ENCODE data around the gene IGF2BP1. TPM values are rescaled to one million over a fixed set of nuclear protein-coding genes. Genes with fewer than 3 reads are reported as not detected.
"Not testable (repeated sequence)": the region's sequence is repeated elsewhere in the genome, so short reads cannot be mapped to it uniquely, and the experiment has no call there.

The IGF2BP1 gene
- total RNA-seq, 1 donor from 2014 or later: 0.20 TPM

DNA sequence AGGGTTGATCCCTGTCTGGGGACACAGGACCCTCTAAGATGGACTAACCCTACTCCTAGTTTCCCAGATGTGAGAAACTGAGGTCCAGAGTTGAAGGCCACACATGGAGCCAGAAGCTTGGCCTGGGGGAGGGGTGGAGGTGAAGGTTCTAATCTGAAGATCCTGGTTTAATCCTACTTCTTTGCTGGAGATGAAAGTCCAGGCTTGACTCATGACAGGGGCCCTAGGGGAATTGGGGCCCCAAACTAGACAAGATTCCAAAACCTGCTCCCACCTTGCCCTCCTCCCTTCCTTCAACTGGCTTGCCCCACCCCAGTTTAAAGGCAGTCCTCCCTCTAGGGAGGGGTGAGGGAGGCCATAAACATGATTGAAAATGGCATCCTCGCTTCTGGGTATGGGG, 21.6 kb downstream of the IGF2BP1 start:
- DNase-seq (ENCODE audit: low read depth in 2 of 2): no peak

GRCh38 chr17:49020609-49021008, 23.4 kb downstream of the IGF2BP1 start:
- DNase-seq (ENCODE audit: low read depth in 2 of 2): no peak

GRCh38 chr17:49021095-49021767, 24.0 kb downstream of the IGF2BP1 start:
- DNase-seq (ENCODE audit: low read depth in 2 of 2): no peak

- no peak for DNase-seq (ENCODE audit: low read depth in 2 of 2)
Observed at GRCh38 chr17:49021768-49022103, 24.6 kb downstream of the IGF2BP1 start.

DNA sequence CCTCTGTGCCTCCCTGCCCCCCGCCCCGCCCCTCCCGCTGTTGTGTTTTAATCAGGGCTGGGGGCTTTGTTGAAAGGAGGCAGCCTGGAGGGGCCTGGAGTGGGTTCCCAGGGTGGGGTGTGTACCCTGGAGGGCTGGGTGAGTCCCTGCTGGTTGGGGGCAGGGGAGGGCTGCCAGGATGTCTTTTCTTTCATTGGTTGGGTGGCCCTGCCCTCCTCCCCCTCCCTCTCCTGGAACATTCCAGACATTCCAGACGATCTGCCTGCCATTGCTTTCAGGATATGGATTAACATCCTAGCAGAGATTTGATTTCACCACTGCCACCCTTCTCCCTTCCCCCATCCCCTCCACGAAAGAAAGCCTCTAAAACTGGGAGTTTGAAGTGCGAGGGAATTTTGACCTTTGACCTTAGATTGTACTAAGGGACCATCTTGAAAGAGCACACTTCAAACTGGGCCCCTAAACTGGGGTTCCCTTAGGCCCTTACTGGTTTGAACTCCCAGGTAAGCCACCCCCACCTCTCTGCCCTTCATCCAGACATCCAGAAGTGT, 25.3 kb downstream of the IGF2BP1 start:
- DNase-seq (ENCODE audit: low read depth in 2 of 2): peak; percentile 44 to 77

GRCh38 chr17:49024523-49024922, 27.3 kb downstream of the IGF2BP1 start:
- no peak for DNase-seq (ENCODE audit: low read depth in 2 of 2)

- DNase-seq (ENCODE audit: low read depth in 2 of 2): not testable (repeated sequence)
Observed at GRCh38 chr17:49026447-49026846, 29.3 kb downstream of the IGF2BP1 start.

GRCh38 chr17:49028271-49028670, 31.1 kb downstream of the IGF2BP1 start:
- no peak for DNase-seq (ENCODE audit: low read depth in 2 of 2)

DNA sequence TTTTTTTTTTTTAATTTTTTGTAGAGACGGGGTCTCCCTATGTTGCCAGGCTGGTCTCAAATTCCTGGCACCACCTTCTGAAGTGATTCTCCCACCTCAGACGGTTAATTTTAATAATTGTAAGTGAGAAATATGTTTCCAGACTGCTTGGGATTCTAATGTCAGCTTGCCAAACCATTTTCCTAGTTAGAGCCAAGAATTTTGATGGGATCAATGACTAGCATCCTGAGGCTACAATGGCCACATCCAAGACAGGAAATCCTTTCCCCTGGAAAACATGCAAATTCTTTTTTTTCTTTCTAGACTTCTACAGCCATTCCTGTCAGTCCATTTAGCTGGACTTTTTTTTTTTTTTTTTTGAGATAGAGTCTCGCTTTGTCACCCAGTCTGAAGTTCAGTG, 32.6 kb downstream of the IGF2BP1 start:
- peak; percentile 68 to 79 for DNase-seq (ENCODE audit: low read depth in 2 of 2)

DNA sequence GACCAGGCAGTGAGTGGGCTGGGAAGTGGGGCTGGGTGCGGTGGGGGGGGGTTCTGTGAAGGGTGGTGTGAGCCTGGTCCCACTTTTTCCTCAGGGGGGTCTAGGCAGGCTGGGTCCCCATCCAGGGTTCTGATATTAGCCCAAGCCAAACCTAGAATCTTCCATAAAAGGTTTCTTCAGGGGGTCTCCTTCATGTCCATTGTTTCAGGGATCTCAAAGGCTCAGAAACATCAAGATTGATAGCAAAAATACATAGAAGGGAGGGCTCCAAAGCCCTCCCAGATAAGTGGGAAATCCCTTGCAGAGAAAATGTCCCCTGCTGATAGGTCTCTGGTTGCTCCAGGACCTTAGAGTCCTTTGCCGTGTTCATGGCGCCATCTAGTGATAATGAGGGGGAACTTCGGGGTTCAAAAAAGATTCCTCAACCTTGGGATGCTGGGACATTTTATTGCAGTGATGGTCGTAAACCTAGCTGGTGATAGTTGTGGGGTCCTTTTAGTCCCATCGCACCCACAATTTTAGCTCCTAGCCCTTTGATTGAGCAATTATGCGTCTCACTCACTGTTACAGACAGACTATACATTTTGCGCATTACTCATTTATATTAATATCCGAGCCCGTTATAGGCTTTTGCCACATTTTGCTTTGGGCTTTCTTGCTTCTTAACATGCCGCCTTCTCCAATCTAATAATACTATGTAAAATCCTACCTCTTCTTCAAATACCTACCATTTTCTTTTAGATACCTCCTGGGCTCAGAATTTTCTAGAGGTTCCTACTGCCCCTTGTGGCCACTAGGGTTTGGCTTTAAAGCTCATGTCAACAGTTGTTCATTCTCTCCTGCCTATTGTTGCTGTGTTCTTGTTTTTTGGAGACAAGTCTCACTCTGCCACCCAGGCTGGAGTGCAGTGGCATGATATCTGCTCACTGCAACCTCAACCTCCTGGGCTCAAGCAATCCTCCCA, 35.1 kb downstream of the IGF2BP1 start:
- peak; percentile 80 to 90 for DNase-seq (ENCODE audit: low read depth in 2 of 2)

DNA sequence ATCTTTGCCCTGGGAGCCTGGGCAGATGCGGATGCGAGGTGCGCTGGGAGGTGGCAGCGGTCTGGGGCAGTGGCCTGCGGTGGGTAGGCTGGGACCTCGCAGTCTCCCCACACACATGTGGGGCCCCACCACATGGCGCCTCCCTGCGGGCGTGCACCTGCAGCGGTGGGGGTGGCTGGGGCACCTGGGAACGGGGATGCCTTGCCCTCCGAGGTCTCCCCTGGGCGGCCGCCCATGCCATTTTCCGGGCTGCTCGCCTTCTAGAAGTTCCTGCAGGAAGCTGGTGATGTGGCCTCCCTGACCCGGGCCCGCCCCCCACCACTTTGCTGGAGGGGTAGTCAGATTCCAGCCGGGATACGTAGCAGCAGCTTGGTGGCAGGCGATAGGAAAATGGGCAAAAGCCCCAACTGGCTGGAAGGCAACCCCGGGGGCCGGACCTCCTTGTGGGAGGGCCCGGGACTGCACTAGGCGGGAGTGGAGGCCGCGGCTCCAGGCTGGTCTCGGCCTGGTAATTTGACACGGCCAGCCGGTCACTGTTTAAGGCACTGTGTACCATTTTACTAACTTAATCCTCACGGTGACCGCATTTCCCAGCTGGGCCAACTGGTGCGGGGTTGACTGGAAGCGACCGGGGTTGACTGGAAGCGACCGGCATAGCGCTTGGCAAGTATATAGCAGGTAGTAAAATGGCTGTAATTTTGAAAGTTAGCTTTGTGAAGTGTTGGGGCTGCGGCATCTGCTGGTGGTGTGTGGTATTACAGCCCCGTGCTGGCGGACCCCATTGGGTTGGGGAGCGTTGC, 38.5 kb downstream of the IGF2BP1 start:
- DNase-seq (ENCODE audit: low read depth in 2 of 2): peak; percentile 41 to 76

DNA sequence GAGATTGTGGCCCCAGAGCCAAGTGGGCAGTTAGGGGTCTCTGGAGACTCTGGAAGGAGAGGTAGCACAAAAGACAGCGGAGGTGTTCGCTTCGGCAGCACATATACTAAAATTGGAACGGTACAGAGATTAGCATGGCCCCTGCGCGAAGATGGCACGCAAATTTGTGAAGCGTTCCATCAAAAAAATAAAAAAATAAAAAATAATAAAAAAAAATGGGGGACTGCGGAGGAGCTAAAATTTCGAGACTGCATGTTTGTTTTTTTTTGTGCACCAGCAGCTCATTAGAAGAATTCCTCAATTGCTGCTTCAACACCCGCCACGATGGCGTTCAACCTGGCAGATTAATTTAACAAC, 39.1 kb downstream of the IGF2BP1 start:
- DNase-seq (ENCODE audit: low read depth in 2 of 2): no peak

DNA sequence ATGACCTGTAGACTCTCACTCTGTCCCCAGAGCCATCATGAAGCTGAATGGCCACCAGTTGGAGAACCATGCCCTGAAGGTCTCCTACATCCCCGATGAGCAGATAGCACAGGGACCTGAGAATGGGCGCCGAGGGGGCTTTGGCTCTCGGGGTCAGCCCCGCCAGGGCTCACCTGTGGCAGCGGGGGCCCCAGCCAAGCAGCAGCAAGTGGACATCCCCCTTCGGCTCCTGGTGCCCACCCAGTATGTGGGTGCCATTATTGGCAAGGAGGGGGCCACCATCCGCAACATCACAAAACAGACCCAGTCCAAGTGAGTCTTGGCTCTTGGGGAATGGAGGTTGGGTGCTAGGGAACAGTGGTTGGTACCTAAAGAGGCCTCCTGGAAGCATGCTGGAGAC, 41.0 kb downstream of the IGF2BP1 start:
- DNase-seq (ENCODE audit: low read depth in 2 of 2): no peak

GRCh38 chr17:49038544-49038943, 41.4 kb downstream of the IGF2BP1 start:
- no peak for DNase-seq (ENCODE audit: low read depth in 2 of 2)

DNA sequence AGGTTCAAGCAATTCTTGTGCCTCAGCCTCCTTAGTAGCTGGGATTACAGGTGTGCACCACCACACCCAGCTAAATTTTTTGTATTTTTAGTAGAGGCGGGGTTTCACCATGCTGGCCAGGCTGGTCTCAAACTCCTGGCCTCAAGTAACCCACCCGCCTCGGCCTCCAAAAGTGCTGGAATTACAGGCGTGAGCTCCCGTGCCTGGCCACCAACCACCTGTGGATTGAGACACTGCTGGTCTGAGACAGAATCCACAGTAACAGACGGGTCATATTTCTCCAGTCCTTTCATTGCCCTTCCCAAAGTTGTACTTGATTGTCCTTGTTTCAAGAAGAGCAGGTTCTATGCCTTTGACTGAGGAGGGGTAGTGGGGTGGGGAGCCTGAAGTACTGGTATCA, 42.3 kb downstream of the IGF2BP1 start:
- DNase-seq (ENCODE audit: low read depth in 2 of 2): not testable (repeated sequence)

- no peak for DNase-seq (ENCODE audit: low read depth in 2 of 2)
Observed at GRCh38 chr17:49041527-49041926, 44.3 kb downstream of the IGF2BP1 start.

- DNase-seq (ENCODE audit: low read depth in 2 of 2): no peak
Observed at GRCh38 chr17:49045376-49045775, 48.2 kb downstream of the IGF2BP1 start.

DNA sequence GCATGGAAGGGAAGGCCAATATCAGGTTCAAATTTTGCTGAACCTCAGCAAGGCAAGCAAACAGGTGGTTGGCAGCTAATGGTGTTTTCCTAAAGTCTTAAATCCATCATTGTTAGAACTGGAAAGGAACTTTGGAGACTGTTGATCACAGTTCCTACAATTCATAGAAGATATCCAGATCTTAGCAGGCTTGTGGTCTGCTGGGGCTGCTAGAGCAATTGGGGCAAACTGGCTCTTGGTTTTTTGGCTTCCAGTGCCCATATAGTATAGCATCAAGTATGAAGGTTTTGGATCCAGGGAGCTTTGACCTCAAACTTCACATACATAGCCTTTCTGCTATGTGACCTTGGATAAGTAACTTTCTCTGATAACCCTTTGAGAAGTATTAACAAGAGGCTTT, 49.7 kb downstream of the IGF2BP1 start:
- no peak for DNase-seq (ENCODE audit: low read depth in 2 of 2)

DNA sequence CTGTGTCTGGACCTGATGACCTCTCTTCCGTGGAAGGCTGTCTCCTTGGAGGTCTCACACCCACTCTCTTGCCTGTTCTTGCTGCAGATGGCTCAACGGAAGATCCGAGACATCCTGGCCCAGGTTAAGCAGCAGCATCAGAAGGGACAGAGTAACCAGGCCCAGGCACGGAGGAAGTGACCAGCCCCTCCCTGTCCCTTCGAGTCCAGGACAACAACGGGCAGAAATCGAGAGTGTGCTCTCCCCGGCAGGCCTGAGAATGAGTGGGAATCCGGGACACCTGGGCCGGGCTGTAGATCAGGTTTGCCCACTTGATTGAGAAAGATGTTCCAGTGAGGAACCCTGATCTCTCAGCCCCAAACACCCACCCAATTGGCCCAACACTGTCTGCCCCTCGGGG, 52.1 kb downstream of the IGF2BP1 start:
- DNase-seq (ENCODE audit: low read depth in 2 of 2): no peak

DNA sequence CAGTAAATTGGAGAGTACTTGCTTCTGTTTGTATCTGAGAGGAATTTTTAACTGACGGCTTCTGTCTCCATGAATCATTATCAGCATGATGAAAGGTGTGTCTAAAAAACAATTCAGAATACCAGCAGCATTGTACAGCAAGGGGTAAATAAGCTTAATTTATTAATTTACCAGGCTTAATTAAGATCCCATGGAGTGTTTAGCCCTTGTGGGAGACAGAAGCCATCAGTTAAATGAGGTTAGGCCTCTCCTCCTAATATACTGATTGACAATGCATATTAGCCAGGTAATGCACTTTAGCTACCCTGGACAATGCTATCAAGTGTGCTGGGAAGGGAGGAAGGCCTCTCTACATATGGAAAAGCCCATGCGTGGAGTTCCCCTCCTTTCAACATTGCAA, 53.4 kb downstream of the IGF2BP1 start:
- no peak for DNase-seq (ENCODE audit: low read depth in 2 of 2)

DNA sequence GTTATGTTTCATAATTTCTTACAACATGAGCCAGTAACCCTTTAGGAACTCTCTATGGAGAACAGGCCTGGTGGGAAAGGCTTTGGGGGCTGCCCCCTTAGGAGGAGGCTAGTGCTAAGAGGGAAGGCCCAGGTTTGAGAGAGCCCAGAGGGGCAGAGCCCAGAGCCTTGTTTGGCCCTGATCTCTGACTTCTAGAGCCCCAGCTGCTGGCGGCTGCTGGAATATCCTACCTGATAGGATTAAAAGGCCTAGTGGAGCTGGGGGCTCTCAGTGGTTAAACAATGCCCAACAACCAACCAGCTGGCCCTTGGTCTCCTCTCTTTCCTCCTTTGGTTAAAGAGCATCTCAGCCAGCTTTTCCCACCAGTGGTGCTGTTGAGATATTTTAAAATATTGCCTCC, 54.1 kb downstream of the IGF2BP1 start:
- DNase-seq (ENCODE audit: low read depth in 2 of 2): no peak
